ENCODE results near the gene SPIRE2. TPM values are rescaled to one million over a fixed set of nuclear protein-coding genes. Genes with fewer than 3 reads are reported as not detected.
A peak's percentile ranks its signal among the peaks of the same experiment; 100 is the strongest.

The SPIRE2 gene
- total and polyA plus RNA-seq, 2 donors (not counting 1 experiment from before 2014, with no cell fraction given): 0.98 to 2.0 TPM

DNA sequence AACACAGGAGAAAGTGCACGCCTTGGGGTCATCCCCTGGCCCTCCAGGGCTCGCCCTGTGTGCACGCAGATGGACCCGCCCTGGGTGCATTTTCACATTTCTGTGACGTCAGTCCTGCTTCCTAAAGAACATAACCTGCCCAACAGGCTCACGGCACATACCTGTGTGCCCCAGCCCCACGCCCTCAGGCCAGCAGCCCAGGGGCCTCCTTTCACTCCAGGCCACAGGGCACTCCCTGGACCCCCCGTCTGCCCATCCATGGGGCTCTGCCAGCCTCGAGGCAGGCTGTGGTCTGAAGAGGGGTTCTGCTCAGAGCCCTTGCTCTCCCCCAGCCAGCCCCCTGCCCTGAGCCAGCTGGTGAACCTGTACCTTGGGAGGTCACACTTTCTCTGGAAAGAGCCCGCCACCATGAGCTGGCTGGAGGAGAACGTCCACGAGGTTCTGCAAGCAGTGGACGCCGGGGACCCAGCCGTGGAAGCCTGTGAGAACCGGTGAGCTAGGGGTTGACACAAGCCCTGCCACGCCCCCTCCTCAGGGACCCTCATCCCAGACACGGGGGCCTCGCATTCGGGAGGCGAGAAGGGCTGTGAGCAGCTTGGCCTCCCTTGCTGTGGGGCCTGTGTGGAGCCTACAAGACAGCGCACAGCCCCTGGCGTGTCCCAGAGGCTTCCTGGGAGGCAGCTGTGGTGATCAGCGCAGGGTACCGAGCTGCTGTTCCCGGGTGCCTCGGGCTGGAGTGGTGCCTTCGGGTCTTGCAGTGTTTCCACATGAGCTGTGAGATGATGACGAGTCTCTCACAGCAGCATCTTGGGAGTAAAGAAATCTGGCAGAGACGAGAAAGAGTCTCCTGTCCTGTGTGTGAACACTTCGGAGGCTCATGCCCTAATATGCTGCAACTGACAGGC, 76.6 kb downstream of the SPIRE2 start:
- DNase-seq: peak; percentile 23
- no peak overlapping the region for H2AFZ ChIP-seq (ENCODE audit: insufficient read depth, low read depth, low read length, poor library complexity, severe bottlenecking)
- H3K4me1 Mint-ChIP-seq: peaks cover 7% of the 10 kb centered on the region
- no peak overlapping the region for H3K4me3 Mint-ChIP-seq
- H3K9me3 Mint-ChIP-seq (ENCODE audit: insufficient read depth): no peaks in the 10 kb centered on the region
- H3K27me3 ChIP-seq (replicated peaks in 1 of 4; ENCODE audit: control extremely low read depth in 1 of 4, control insufficient read depth in 3 of 4, insufficient read depth in 4 of 4, low read length in 3 of 4): no peaks in the 10 kb centered on the region
- no peak for ATAC-seq (ENCODE audit: low read depth)
- intact Hi-C loops (cut with micrococcal nuclease): no loop called here
- H3K27ac Mint-ChIP-seq: no peak overlapping the region
- H3K4me2 ChIP-seq (replicated peaks; ENCODE audit: low read depth, low read length, poor library complexity, severe bottlenecking): no peak overlapping the region
- no peak overlapping the region for H3K9ac ChIP-seq (ENCODE audit: low read length)
- POLR2A ChIA-PET: interaction anchor here (0.7 kb wide), 1 partner anchor 31 kb away, joined by 3 read pairs; the partner anchor contains the start of gene TCF25
- H3K4me3 ChIP-seq (ENCODE audit: control extremely low read depth in 1 of 5, extremely low read depth in 1 of 5, insufficient read depth in 1 of 5, low read depth in 2 of 5, low read length in 4 of 5): no peak overlapping the region
- TF ChIP-seq, protein P1, sequence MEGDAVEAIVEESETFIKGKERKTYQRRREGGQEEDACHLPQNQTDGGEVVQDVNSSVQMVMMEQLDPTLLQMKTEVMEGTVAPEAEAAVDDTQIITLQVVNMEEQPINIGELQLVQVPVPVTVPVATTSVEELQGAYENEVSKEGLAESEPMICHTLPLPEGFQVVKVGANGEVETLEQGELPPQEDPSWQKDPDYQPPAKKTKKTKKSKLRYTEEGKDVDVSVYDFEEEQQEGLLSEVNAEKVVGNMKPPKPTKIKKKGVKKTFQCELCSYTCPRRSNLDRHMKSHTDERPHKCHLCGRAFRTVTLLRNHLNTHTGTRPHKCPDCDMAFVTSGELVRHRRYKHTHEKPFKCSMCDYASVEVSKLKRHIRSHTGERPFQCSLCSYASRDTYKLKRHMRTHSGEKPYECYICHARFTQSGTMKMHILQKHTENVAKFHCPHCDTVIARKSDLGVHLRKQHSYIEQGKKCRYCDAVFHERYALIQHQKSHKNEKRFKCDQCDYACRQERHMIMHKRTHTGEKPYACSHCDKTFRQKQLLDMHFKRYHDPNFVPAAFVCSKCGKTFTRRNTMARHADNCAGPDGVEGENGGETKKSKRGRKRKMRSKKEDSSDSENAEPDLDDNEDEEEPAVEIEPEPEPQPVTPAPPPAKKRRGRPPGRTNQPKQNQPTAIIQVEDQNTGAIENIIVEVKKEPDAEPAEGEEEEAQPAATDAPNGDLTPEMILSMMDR (IDR thresholded peaks at IDR 0.05): no peak
- TF ChIP-seq EZH2 (IDR thresholded peaks at IDR 0.05; ENCODE audit: borderline replicate concordance, insufficient read depth, low read depth, low read length, poor library complexity, severe bottlenecking): no peak
- CTCF ChIA-PET: interaction anchor here (0.8 kb wide), 1 partner anchor 40 kb away, joined by 4 read pairs; no protein-coding TSS in a partner anchor
- no peak overlapping the region for H3K27ac ChIP-seq (ENCODE audit: low read length in 2 of 2)
- H3K4me1 ChIP-seq (ENCODE audit: control insufficient read depth in 2 of 2, insufficient read depth in 2 of 2, low read length in 2 of 2): peaks cover 0 to under 1% of the 10 kb centered on the region in 2 donors
- peaks cover 77% of the 10 kb centered on the region for H4K20me1 ChIP-seq (ENCODE audit: control insufficient read depth, insufficient read depth, low read length, poor library complexity, severe bottlenecking)
- 97% methylated on average over 31 of the region's 31 CpGs for WGBS (ENCODE audit: insufficient coverage)
- H3K27me3 Mint-ChIP-seq: no peaks in the 10 kb centered on the region
- H3K9me3 ChIP-seq (ENCODE audit: control extremely low read depth in 1 of 3, control insufficient read depth in 2 of 3, insufficient read depth in 1 of 3, low read length in 2 of 3): no peaks in the 10 kb centered on the region
- peaks cover 0 to 53% of the 10 kb centered on the region in 2 experiments for H3K36me3 ChIP-seq (replicated peaks in 1 of 2; ENCODE audit: control extremely low read depth in 1 of 2, control insufficient read depth in 1 of 2, extremely low read depth in 1 of 2, insufficient read depth in 2 of 2, low read length in 1 of 2)
- no peaks in the 10 kb centered on the region for H3K79me2 ChIP-seq (ENCODE audit: control insufficient read depth, insufficient read depth, low read length)
